GM12878 (cell line): ENCODE data around the gene DIRAS1. TPM values are rescaled to one million over a fixed set of nuclear protein-coding genes. Genes with fewer than 3 reads are reported as not detected.

Source experiments
- ATAC-seq: fragments of 200-7000 bp; cut with Tn5 transposase; 3 replicates; pipeline ENCODE4 v1.9.1; 2020; ENCODE audit warnings: mild to moderate bottlenecking, moderate library complexity
- BruUV-seq: library from RNA; stranded (reverse); fragments of 400-500 nt; replicated peaks from 2 replicates; lab custom pipeline; 2021; lab: Mats Ljungman, UMichigan
- CTCF ChIA-PET: fragments of 300-600 bp; sonication (Branson Sonifier 250); formaldehyde crosslinking; extraction: SDS; loops from one replicate; lab custom pipeline; 2021; ENCODE audit warnings: inconsistent platforms; lab: Yijun Ruan, JAX
- POLR2A ChIA-PET: fragments of 350-600 bp; formaldehyde crosslinking; extraction: SDS; loops from one replicate; lab custom pipeline; 2021; ENCODE audit warnings: inconsistent platforms; lab: Charles Lee
- RAD21 ChIA-PET: fragments of 300-600 bp; sonication (Branson Sonifier 250); formaldehyde crosslinking; loops from one replicate; lab custom pipeline; 2023; ENCODE audit warnings: antibody characterized with exemption; ENCODE audit not compliant: unreplicated experiment; lab: Charles Lee
- SMC1A ChIA-PET: fragments of 300-600 bp; sonication (Branson Sonifier 250); formaldehyde crosslinking; loops from one replicate; lab custom pipeline; 2023; ENCODE audit not compliant: unreplicated experiment, uncharacterized antibody; lab: Charles Lee
- DNase-seq: peaks from one replicate; pipeline ENCODE4 v3.0.0-alpha.2; 2011; ENCODE audit warnings: low read depth, low spot score
- FAIRE-seq: peaks from 3 replicates; lab custom pipeline; 2011; peaks lifted over from hg19 to GRCh38; lab: Jason Lieb, UNC
- H2AFZ ChIP-seq: 2 replicates; pipeline ENCODE4 v1.6.0; 2011; ENCODE audit warnings: low read depth, low read length, control low read depth; ENCODE audit not compliant: control insufficient read depth
- H3K27ac ChIP-seq: 2 replicates; pipeline ENCODE4 v1.5.1; 2011; ENCODE audit warnings: control low read depth; ENCODE audit not compliant: control insufficient read depth, insufficient read depth
- H3K27me3 ChIP-seq, 2 experiments: replicated peaks in 1 of 2; 2 replicates each; pipeline versions ENCODE4 v1.6.0 to v1.6.1; 2011; ENCODE audit warnings: low read length in 1 of 2; ENCODE audit not compliant: control insufficient read depth in 2 of 2, insufficient read depth in 2 of 2
- H3K36me3 ChIP-seq, 2 experiments: 2 replicates each; pipeline ENCODE4 v1.5.1; 2011; ENCODE audit warnings: low read length in 1 of 2; ENCODE audit not compliant: control insufficient read depth in 2 of 2, insufficient read depth in 2 of 2
- H3K4me1 ChIP-seq: 2 replicates; pipeline ENCODE4 v1.6.1; 2011; ENCODE audit warnings: mild to moderate bottlenecking, low read length, moderate library complexity, mixed read lengths; ENCODE audit not compliant: control insufficient read depth, insufficient read depth
- H3K4me2 ChIP-seq: 2 replicates; pipeline ENCODE4 v1.6.0; 2011; ENCODE audit warnings: control low read depth; ENCODE audit not compliant: control insufficient read depth, insufficient read depth
- H3K4me3 ChIP-seq: fragments of 200-600 bp; sonication (generic); 2 replicates; pipeline ENCODE4 v1.5.1; 2016
- H3K79me2 ChIP-seq: 2 replicates; pipeline ENCODE4 v1.6.0; 2011; ENCODE audit warnings: low read length; ENCODE audit not compliant: control insufficient read depth, insufficient read depth
- H3K9ac ChIP-seq: 2 replicates; pipeline ENCODE4 v1.8.0; 2011; ENCODE audit warnings: low read length, control low read depth, mixed read lengths; ENCODE audit not compliant: control insufficient read depth, insufficient read depth
- H3K9me3 ChIP-seq: replicated peaks from 3 replicates; pipeline ENCODE4 v1.5.1; 2011; ENCODE audit warnings: mild to moderate bottlenecking, low read length; ENCODE audit not compliant: control insufficient read depth, insufficient read depth
- H4K20me1 ChIP-seq: 2 replicates; pipeline ENCODE4 v1.6.0; 2011; ENCODE audit not compliant: control insufficient read depth, insufficient read depth
- ASH2L ChIP-seq: fragments of 300-600, 200-600 bp; sonication (generic); IDR thresholded peaks from 2 replicates; pipeline ENCODE4 v1.6.1; 2017; ENCODE audit warnings: low read depth, mild to moderate bottlenecking, borderline replicate concordance
- ATF7 ChIP-seq: fragments of 450-650 bp; IDR thresholded peaks from 2 replicates; pipeline ENCODE4 v1.6.1; 2016; ENCODE audit warnings: low read depth, mild to moderate bottlenecking
- BRCA1 ChIP-seq: IDR thresholded peaks from 2 replicates; pipeline ENCODE4 v1.6.1; 2011; ENCODE audit warnings: low read depth, low read length, improper control_type of control experiment
- CBX3 ChIP-seq: fragments of 200-600 bp; sonication (generic); IDR thresholded peaks from 2 replicates; pipeline ENCODE4 v1.6.1; 2016; ENCODE audit warnings: low read depth, borderline replicate concordance
- CBX5 ChIP-seq: sonication (generic); IDR thresholded peaks from 2 replicates; pipeline ENCODE4 v1.6.1; 2016; ENCODE audit warnings: low read depth, moderate library complexity, mild to moderate bottlenecking, inconsistent platforms
- FOXK2 ChIP-seq: fragments of 450-650 bp; IDR thresholded peaks from 2 replicates; pipeline ENCODE4 v1.6.1; 2017; ENCODE audit warnings: mild to moderate bottlenecking, moderate library complexity
- GABPA ChIP-seq: IDR thresholded peaks from 2 replicates; pipeline ENCODE4 v1.6.1; 2014; ENCODE audit warnings: antibody characterized with exemption, low read depth, mild to moderate bottlenecking, inconsistent platforms
- IRF3 ChIP-seq: fragments of 450-650 bp; IDR thresholded peaks from 2 replicates; pipeline ENCODE4 v1.6.1; 2014; ENCODE audit warnings: mild to moderate bottlenecking
- NRF1 ChIP-seq: conservative IDR thresholded peaks from 2 replicates; pipeline ENCODE4 v1.6.1; 2011; ENCODE audit warnings: mild to moderate bottlenecking, low read depth, low read length, improper control_type of control experiment
- POLR2A ChIP-seq: IDR thresholded peaks from 2 replicates; pipeline ENCODE4 v1.6.1; 2011; ENCODE audit warnings: low read depth, mild to moderate bottlenecking, low read length
- REST ChIP-seq: IDR thresholded peaks from 2 replicates; pipeline ENCODE4 v1.6.1; 2012; ENCODE audit warnings: mild to moderate bottlenecking, low read depth, low read length
- RFX5 ChIP-seq: IDR thresholded peaks from 2 replicates; pipeline ENCODE4 v1.6.1; 2011; ENCODE audit warnings: low read depth, low read length, improper control_type of control experiment
- SMAD1 ChIP-seq: fragments of 450-650 bp; IDR thresholded peaks from 2 replicates; pipeline ENCODE4 v1.6.1; 2018; ENCODE audit warnings: mild to moderate bottlenecking, low read depth; ENCODE audit not compliant: partially characterized antibody
- YBX1 ChIP-seq: fragments of 450-650 bp; IDR thresholded peaks from 2 replicates; pipeline ENCODE4 v1.6.1; 2016; ENCODE audit warnings: antibody characterized with exemption
- ZBED1 ChIP-seq: IDR thresholded peaks from 2 replicates; pipeline ENCODE4 v1.6.1; 2016; ENCODE audit warnings: borderline replicate concordance
- WGBS: methylation state at CpG from one replicate; pipeline ENCODE4 v1.1.6; 2016; ENCODE audit warnings: low lambda C conversion rate; ENCODE audit not compliant: insufficient replicate concordance, insufficient coverage; ENCODE audit errors: missing lambda C conversion rate; 5-methylcytosine and 5-hydroxymethylcytosine counted together
- in situ Hi-C: fragments of 300-500 bp; cut with MboI; formaldehyde crosslinking; loops from 9 replicates; pipeline ENCODE4 v1.14.3; 2018; ENCODE audit warnings: mixed read lengths
- intact Hi-C: fragments of 100-400 bp; cut with micrococcal nuclease; formaldehyde crosslinking; loops from one replicate; pipeline ENCODE4 v1.14.2; 2022; ENCODE audit not compliant: unreplicated experiment
- polyA plus RNA-seq, 11 experiments: library from polyadenylated mRNA; depleted of rRNA in 4 of 11; unstranded in 6 of 11; stranded (reverse) in 5 of 11; fragments of >200 nt; fragmentation: Nextera tagmentation in 4 of 11; fragmentation: Illumina TruSeq in 1 of 11; extraction: Ambion mirVana in 4 of 11; extraction: Trizol in 1 of 11; gene quantifications; 1 replicate in 1 of 11; 2 replicates in 10 of 11; pipeline versions ENCODE4 v1.2.1 to v1.2.3, GENCODE V29; 2011 to 2016; ENCODE audit warnings: inconsistent platforms in 2 of 11, missing spikeins in 2 of 11, low read depth in 1 of 11
- total RNA-seq, 4 experiments: library from RNA; depleted of rRNA in 3 of 4; stranded (reverse); fragments of >200 nt in 3 of 4; fragmentation: Illumina TruSeq in 1 of 4; extraction: Trizol in 1 of 4; gene quantifications; 2 replicates each; pipeline versions ENCODE4 v1.2.1 to v1.2.3, GENCODE V29; 2013 to 2021

DIRAS1 gene
- total and polyA plus RNA-seq, 10 of the 15 experiments (the other 5 are each of a cell fraction or from before 2014, with no cell fraction given), result 0.04 to 0.18 (median 0.08) TPM; not detected in 3

DNA sequence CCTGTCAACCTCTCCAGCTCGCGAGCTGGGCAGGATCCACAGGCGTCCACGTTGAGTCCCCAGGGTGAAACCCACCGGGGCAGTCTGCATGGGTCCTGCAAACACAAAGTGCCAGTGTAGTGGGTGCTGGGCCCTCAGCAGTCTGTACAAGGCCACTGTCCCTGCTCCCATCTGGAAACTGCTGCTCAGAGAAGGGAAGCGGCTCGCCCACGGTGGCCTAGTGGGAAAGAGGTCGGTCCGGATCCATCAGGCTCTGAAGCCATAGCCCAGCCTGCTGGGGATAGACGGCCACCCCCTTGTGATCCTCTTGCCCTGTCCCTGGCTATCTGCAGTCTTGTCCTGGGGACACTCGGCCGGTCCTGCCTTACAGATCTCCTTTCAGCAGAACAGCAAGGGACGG lies 2.6 kb upstream of the DIRAS1 start (continued):
- TF ChIP-seq GABPA (no peak), ZBED1 (no peak)

GRCh38 chr19:2723345-2723715 lies 2.2 kb upstream of the DIRAS1 start:
- Histone ChIP-seq H3K9me3 (no peaks in the 10 kb centered on the region), H2AFZ (no peak overlapping the region), H4K20me1 (no peaks in the 10 kb centered on the region), H3K4me2 (no peak overlapping the region), H3K27me3 (peaks cover 3 to 4% of the 10 kb centered on the region in 2 experiments; a peak in 1 of 4 replicates), H3K79me2 (no peaks in the 10 kb centered on the region), H3K9ac (no peak overlapping the region), H3K36me3 (no peaks in the 10 kb centered on the region), H3K27ac (no peak overlapping the region), H3K4me1 (no peaks in the 10 kb centered on the region), H3K4me3 (no peak overlapping the region)
- no peak for DNase-seq
- no TSS peak for BruUV-seq
- ChIA-PET RAD21 (no interaction called here), SMC1A (no interaction called here), CTCF (interaction anchor here (2.8 kb wide), 1 partner anchor 75 kb away, joined by 5 read pairs; no protein-coding TSS in a partner anchor), POLR2A (no interaction called here)
- TF ChIP-seq REST (no peak), NRF1 (no peak), YBX1 (no peak), RFX5 (no peak), POLR2A (no peak), ASH2L (no peak), CBX3 (no peak), FOXK2 (no peak), CBX5 (no peak), SMAD1 (no peak), BRCA1 (no peak), ATF7 (no peak), IRF3 (no peak)
- in situ Hi-C loops (no loop called here), intact Hi-C loops (no loop called here)
- ATAC-seq, result no peak
- 67% methylated on average over 12 of the region's 13 CpGs for WGBS
- no peak for FAIRE-seq
